Stomach (tissue), 9 donors: Measurements from ENCODE around the gene ANKRD11. TPM values are rescaled to one million over a fixed set of nuclear protein-coding genes. Genes with fewer than 3 reads are reported as not detected.

Experiments used
- DNase-seq, 2 donors: peaks; one replicate each; pipeline versions ENCODE4 v3.0.0 to v3.0.0-alpha.2; 2013 to 2019
- H3K27ac ChIP-seq, 5 donors: fragments of 200-600 bp in 4 of 5; sonication (generic) in 4 of 5; one replicate each; pipeline ENCODE4 v1.5.1; 2013 to 2019; ENCODE audit warnings: mild to moderate bottlenecking in 1 of 5, moderate library complexity in 1 of 5
- H3K27me3 ChIP-seq, 3 donors: fragments of 200-600 bp; sonication (generic); one replicate each; pipeline ENCODE4 v1.5.1; 2017 to 2019; ENCODE audit warnings: mixed run types in 1 of 3
- H3K36me3 ChIP-seq, 4 donors: fragments of 200-600 bp; sonication (generic); 1 replicate in 3 of 4; 2 replicates in 1 of 4; pipeline ENCODE4 v1.5.1; 2016 to 2019
- H3K4me1 ChIP-seq, 4 donors: fragments of 200-600 bp; sonication (generic); one replicate each; pipeline ENCODE4 v1.5.1; 2016 to 2019
- H3K4me3 ChIP-seq, 4 donors: fragments of 200-600 bp; sonication (generic) in 3 of 4; one replicate each; pipeline ENCODE4 v1.5.1; 2016 to 2019; ENCODE audit warnings: mild to moderate bottlenecking in 1 of 4
- H3K9me3 ChIP-seq, 4 donors: fragments of 200-600 bp; sonication (generic); one replicate each; pipeline ENCODE4 v1.5.1; 2016 to 2019
- EP300 ChIP-seq: sonication (generic); formaldehyde crosslinking; IDR thresholded peaks from one replicate; pipeline ENCODE4 v1.6.1; 2017; ENCODE audit warnings: antibody characterized with exemption
- POLR2A ChIP-seq, 4 donors: fragments of 450-650 bp; IDR thresholded peaks; one replicate each; pipeline ENCODE4 v1.6.1; 2016; ENCODE audit warnings: antibody characterized with exemption in 4 of 4, control low read depth in 2 of 4, mild to moderate bottlenecking in 1 of 4, moderate library complexity in 1 of 4
- POLR2AphosphoS5 ChIP-seq, 3 donors: sonication (generic); formaldehyde crosslinking; IDR thresholded peaks; one replicate each; pipeline ENCODE4 v1.6.1; 2016; ENCODE audit warnings: antibody characterized with exemption in 3 of 3
- WGBS, 5 donors: extraction: QIAGEN DNeasy Blood & Tissue Kit in 3 of 5; methylation state at CpG; one replicate each; pipeline versions ENCODE4 v1.1.5 to v1.1.7; 2013 to 2018; 5-methylcytosine and 5-hydroxymethylcytosine counted together
- intact Hi-C: fragments of 100-400 bp; cut with DNase I; formaldehyde crosslinking; loops from one replicate; pipeline ENCODE4 v1.15.1; 2023; ENCODE audit warnings: low total_unique reads
- polyA plus RNA-seq, 3 donors: library from polyadenylated mRNA; stranded (reverse); fragments of 200-250 nt; gene quantifications; one replicate each; pipeline ENCODE4 v1.2.3, GENCODE V29; 2013
- total RNA-seq, 5 donors: library from RNA; depleted of rRNA; stranded (reverse); fragments of >200 nt; gene quantifications; one replicate each; pipeline versions ENCODE4 v1.1.0 to v1.2.3, GENCODE V29; 2014 to 2016
- TF ChIP-seq, protein P1 (sequence below), 7 experiments: fragments of 450-650 bp in 4 of 7; fragments of 200-600 bp in 3 of 7; sonication (generic) in 3 of 7; IDR thresholded peaks; one replicate each; pipeline ENCODE4 v1.5.1; 2016 to 2019; ENCODE audit warnings: antibody characterized with exemption in 7 of 7, control low read depth in 2 of 7, mild to moderate bottlenecking in 1 of 7
- donor health status: healthy with polysubstance abuse.
- donor health status: Bipolar disorder and iron deficiency.
- donor health status: healthy.

ANKRD11 gene
- total and polyA plus RNA-seq, 8 donors: 25.4 to 350 (median 88.7) TPM

DNA sequence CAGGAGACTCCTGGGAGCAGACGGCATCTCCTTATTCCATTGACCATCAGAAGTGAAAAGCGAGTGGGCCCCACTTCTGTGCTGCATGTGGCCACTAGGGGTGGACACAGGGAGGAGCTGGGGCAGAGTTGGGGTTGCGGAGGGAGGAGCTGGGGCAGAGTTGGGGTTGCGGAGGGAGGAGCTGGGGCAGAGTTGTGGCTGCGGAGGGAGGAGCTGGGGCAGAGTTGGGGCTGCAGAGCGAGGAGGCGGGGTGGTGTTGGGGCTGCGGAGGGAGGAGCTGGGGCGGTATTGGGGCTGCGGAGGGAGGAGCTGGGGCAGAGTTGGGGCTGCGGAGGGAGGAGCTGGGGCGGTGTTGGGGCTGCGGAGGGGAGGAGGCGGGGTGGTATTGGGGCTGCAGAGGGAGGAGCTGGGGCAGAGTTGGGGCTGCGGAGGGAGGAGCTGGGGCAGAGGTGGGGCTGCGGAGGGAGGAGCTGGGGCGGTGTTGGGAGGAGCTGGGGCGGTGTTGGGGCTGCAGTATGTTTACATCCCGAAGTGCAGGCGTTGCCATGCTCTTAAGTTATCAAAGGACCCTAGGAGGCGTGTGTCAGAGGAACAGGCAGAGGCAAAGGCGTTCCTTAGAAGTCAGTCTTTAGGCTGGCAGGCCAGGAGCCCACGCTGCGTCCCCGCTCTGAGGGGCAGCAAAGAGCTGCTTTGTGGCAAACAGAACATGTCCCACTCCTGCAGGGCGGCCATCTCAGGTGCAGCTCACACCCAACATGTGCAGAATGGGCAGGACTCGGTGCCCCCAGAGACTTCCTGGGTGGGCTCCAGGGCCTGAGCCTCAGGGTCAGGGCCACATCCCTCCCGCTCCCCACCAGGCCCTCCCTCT, 196.9 kb downstream of the ANKRD11 start:
- peaks cover 12 to 40% (median 27%) of the 10 kb centered on the region in 4 donors for H3K36me3 ChIP-seq
- WGBS, 5 donors: 47 to 68% (median 62%) methylated on average over 25 to 28 of the region's 28 CpGs
- peak overlapping the region; percentile 21 to 80 (median 53) for H3K27ac ChIP-seq

DNA sequence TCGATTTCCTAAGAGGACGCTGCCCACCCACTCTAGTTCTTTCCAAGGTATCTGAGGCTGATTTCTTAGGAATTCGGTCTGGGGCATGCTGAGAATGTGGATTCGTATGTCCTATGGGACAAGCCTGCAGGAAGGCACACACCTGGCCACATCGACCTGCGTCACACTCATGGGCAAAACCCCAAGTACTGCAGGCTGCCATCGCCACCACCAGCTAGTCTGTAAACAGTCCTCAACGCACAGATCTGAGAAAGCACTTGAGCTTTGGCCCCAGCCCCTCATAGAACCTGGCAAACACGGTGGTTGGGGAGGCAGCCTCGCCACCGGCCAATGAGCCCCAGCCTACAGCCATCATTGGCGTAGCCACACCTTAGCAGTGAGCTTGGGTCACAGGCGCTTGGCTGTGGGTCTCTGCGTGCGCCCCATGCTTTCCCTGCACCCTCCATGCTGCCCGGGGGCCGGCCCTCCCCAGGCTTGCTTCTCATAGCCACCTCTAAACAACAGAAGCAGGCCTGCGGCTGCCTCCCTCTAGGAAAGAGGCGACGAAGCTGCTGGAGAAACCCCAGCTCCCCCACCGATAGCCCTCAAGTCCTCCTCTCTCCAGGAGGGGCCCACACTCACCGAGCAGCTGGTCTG, 197.8 kb downstream of the ANKRD11 start:
- H3K9me3 ChIP-seq: no peaks in the 10 kb centered on the region
- no peaks in the 10 kb centered on the region for H3K27me3 ChIP-seq
- DNase-seq: peak in 1 of 2 donors; percentile 71
- H3K4me3 ChIP-seq: no peak overlapping the region
- no peak for TF ChIP-seq POLR2A (IDR thresholded peaks at IDR 0.05)
- TF ChIP-seq EP300: no peak
- TF ChIP-seq, protein P1, sequence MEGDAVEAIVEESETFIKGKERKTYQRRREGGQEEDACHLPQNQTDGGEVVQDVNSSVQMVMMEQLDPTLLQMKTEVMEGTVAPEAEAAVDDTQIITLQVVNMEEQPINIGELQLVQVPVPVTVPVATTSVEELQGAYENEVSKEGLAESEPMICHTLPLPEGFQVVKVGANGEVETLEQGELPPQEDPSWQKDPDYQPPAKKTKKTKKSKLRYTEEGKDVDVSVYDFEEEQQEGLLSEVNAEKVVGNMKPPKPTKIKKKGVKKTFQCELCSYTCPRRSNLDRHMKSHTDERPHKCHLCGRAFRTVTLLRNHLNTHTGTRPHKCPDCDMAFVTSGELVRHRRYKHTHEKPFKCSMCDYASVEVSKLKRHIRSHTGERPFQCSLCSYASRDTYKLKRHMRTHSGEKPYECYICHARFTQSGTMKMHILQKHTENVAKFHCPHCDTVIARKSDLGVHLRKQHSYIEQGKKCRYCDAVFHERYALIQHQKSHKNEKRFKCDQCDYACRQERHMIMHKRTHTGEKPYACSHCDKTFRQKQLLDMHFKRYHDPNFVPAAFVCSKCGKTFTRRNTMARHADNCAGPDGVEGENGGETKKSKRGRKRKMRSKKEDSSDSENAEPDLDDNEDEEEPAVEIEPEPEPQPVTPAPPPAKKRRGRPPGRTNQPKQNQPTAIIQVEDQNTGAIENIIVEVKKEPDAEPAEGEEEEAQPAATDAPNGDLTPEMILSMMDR (IDR thresholded peaks at IDR 0.05): no peak
- TF ChIP-seq POLR2AphosphoS5 (IDR thresholded peaks at IDR 0.05): no peak
- H3K27ac ChIP-seq: peak overlapping the region in 3 of 5 donors; percentile 11 to 74 (median 42)
- peaks cover 16 to 42% (median 36%) of the 10 kb centered on the region in 4 donors for H3K36me3 ChIP-seq
- WGBS, 5 donors: 69 to 77% (median 71%) methylated on average over 20 to 22 of the region's 22 CpGs
- intact Hi-C loops: no loop called here
- H3K4me1 ChIP-seq: peaks cover 18 to 59% (median 42%) of the 10 kb centered on the region in 4 donors

More for the DNA sequence above, 196.9 kb downstream of the ANKRD11 start:
- no peaks in the 10 kb centered on the region for H3K9me3 ChIP-seq
- DNase-seq: peak; percentile 62 to 82
- peak in 1 of 3 donors; percentile 31 for TF ChIP-seq POLR2AphosphoS5 (IDR thresholded peaks at IDR 0.05)
- TF ChIP-seq, protein P1 (IDR thresholded peaks at IDR 0.05): no peak
- no peak overlapping the region for H3K4me3 ChIP-seq
- intact Hi-C loops: no loop called here
- no peaks in the 10 kb centered on the region for H3K27me3 ChIP-seq
- H3K4me1 ChIP-seq: peaks cover 18 to 69% (median 51%) of the 10 kb centered on the region in 4 donors

DNA sequence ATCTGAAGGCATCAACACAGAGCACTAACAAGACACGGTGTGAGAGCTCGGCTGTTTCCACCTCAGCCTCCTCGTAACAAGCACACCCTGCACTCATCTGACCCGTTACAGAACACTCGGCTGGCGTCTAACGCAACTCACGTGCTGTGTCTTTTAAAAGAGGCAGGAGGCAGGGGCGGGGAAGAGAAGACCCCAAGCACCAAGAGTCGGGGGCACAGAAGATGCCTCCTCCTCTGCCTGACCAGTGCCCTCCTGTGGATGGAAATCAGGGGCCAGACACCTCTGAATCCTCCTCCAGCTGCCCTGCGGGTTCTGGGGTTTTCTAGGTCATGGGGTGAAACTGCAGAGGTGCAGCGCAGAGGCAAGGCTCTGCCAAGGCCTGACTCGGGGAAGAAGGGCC, 198.6 kb downstream of the ANKRD11 start:
- H3K9me3 ChIP-seq: no peaks in the 10 kb centered on the region
- no peak overlapping the region for H3K4me3 ChIP-seq
- intact Hi-C loops: no loop called here
- 77 to 84% (median 78%) methylated on average over 13 of the region's 13 CpGs for WGBS, 5 donors
- peaks cover 18 to 51% (median 38%) of the 10 kb centered on the region in 4 donors for H3K4me1 ChIP-seq
- TF ChIP-seq, protein P1 (IDR thresholded peaks at IDR 0.05): no peak
- TF ChIP-seq EP300: no peak
- peak overlapping the region in 2 of 5 donors; percentile 42 to 54 for H3K27ac ChIP-seq
- DNase-seq: no peak
- no peaks in the 10 kb centered on the region for H3K27me3 ChIP-seq
- H3K36me3 ChIP-seq: peaks cover 18 to 49% (median 41%) of the 10 kb centered on the region in 4 donors

DNA sequence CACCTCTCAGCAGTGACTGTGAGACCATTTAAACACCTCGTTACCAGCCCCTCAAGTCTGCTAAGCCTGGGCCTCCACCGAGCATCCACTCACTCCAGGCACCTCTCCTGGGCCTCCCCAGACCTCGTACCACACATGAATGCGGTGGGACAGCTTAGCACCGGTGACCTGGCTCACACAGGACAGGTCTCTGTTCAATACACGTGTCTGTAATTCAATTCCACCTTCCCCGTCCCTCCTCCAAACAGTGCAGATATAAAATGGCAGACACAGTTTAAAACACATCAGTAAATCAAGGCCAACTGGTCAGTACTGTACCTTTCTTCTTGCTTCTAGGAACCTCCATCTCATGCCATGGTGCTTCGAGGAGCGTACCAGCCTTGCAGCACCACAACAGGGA, 199.0 kb downstream of the ANKRD11 start:
- no peak for DNase-seq
- peaks cover 18 to 47% (median 36%) of the 10 kb centered on the region in 4 donors for H3K4me1 ChIP-seq
- TF ChIP-seq POLR2AphosphoS5 (IDR thresholded peaks at IDR 0.05) (no peak), EP300 (no peak), POLR2A (IDR thresholded peaks at IDR 0.05) (no peak)
- TF ChIP-seq, protein P1 (IDR thresholded peaks at IDR 0.05): no peak
- no peaks in the 10 kb centered on the region for H3K27me3 ChIP-seq
- intact Hi-C loops: no loop called here
- WGBS, 5 donors: 61 to 71% (median 64%) methylated on average over 9 of the region's 9 CpGs
- peak overlapping the region in 1 of 5 donors; percentile 54 for H3K27ac ChIP-seq
- no peak overlapping the region for H3K4me3 ChIP-seq
- peaks cover 20 to 53% (median 46%) of the 10 kb centered on the region in 4 donors for H3K36me3 ChIP-seq
- no peaks in the 10 kb centered on the region for H3K9me3 ChIP-seq
